Cardiac muscle cell (in vitro differentiated cells and primary cell): ENCODE results near the gene PGA4. TPM values are rescaled to one million over a fixed set of nuclear protein-coding genes. Genes with fewer than 3 reads are reported as not detected.
A peak's percentile ranks its signal among the peaks of the same experiment; 100 is the strongest.
"Not testable (repeated sequence)": the region's sequence is repeated elsewhere in the genome, so short reads cannot be mapped to it uniquely, and the experiment has no call there.

Experiments
- DNase-seq, 2 donors: peaks; one replicate each; pipeline versions ENCODE4 v3.0.0 to v3.0.0-alpha.2; 2010 to 2017; ENCODE audit warnings: low read depth in 1 of 2, low spot score in 1 of 2
- H3K27ac ChIP-seq: fragments of 200-600 bp; sonication (generic); 2 replicates; pipeline ENCODE4 v1.5.1; 2016
- H3K27me3 ChIP-seq: fragments of 200-600 bp; sonication (generic); 2 replicates; pipeline ENCODE4 v1.6.0; 2016; ENCODE audit warnings: control low read depth
- H3K36me3 ChIP-seq: fragments of 200-600 bp; sonication (generic); 2 replicates; pipeline ENCODE4 v1.5.1; 2016; ENCODE audit warnings: control low read depth
- H3K4me1 ChIP-seq: fragments of 200-600 bp; sonication (generic); 2 replicates; pipeline ENCODE4 v1.8.1; 2017; ENCODE audit warnings: low read depth, mild to moderate bottlenecking, mixed run types
- H3K4me3 ChIP-seq: fragments of 200-600 bp; sonication (generic); 2 replicates; pipeline ENCODE4 v1.5.1; 2016; ENCODE audit warnings: mild to moderate bottlenecking
- H3K9me3 ChIP-seq: fragments of 200-600 bp; sonication (generic); 2 replicates; pipeline ENCODE4 v1.5.1; 2017; ENCODE audit warnings: low read depth, mild to moderate bottlenecking, control low read depth
- CTCF ChIP-seq: IDR thresholded peaks from 2 replicates; pipeline ENCODE4 v1.5.1; 2012; ENCODE audit warnings: low read depth, mild to moderate bottlenecking, low read length
- polyA plus RNA-seq: library from polyadenylated mRNA; unstranded; fragments of >200 nt; fragmentation: Nextera tagmentation; extraction: Ambion mirVana; gene quantifications from 2 replicates; pipeline ENCODE4 v1.2.1, GENCODE V29; 2016
- total RNA-seq: library from RNA; depleted of rRNA; stranded (reverse); fragments of >200 nt; gene quantifications from 2 replicates; pipeline ENCODE4 v1.2.3, GENCODE V29; 2016

PGA4 gene
- total and polyA plus RNA-seq, 2 experiments from 2014 or later: 0.48 to 1.2 TPM

DNA sequence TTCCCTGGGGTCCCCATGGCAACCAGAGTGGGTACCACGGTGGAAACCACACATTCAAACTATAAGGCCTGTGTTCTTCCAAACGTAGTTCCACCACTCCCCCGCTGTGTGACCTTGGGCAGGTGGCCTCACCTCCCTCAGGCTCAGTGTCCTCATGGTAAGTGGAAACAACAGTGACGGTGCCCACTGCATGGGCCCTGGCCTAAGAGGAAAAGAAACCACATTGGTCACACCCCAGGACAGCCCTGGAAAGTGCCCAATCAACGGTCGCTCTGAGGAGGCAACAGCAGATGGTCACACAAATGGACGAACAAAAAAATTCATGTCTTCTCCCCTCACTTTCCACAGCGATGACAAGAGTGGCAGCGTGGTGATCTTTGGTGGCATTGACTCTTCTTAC, 25.9 kb downstream of the PGA4 start:
- DNase-seq, H3K4me3 ChIP-seq, H3K36me3 ChIP-seq, H3K27me3 ChIP-seq, H3K4me1 ChIP-seq, H3K9me3 ChIP-seq, H3K27ac ChIP-seq: not testable (repeated sequence)

DNA sequence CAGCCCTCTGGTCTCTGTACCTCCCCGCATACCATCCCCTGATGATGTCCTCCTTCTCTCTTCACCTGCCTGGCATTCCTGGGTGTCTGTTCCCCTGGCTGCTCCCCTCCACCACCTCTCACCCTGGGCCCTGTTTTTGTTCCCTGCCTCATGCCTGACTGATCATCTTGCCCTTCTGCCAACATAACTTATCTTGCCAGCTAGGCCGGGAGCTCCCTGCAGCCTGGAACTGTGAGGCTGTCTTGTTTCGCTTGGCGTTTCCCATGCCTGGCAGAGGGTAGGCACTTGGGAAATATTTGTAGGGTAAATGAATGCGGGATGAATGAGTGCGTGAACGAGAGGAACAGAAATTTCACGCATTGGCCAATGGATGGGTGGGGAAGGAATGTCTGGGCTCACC, 27.1 kb downstream of the PGA4 start:
- DNase-seq, H3K27me3 ChIP-seq, H3K4me1 ChIP-seq, H3K9me3 ChIP-seq, H3K36me3 ChIP-seq, H3K27ac ChIP-seq, H3K4me3 ChIP-seq: not testable (repeated sequence)

- DNase-seq: peak in 1 of 2 donors; percentile 64
- not testable (repeated sequence) for H3K27me3 ChIP-seq, H3K4me1 ChIP-seq, H3K27ac ChIP-seq, H3K4me3 ChIP-seq, H3K36me3 ChIP-seq, H3K9me3 ChIP-seq
Measured at GRCh38 chr11:61250796-61251765, 28.9 kb downstream of the PGA4 start.

GRCh38 chr11:61252332-61252731, 30.2 kb downstream of the PGA4 start:
- not testable (repeated sequence) for H3K4me3 ChIP-seq, H3K9me3 ChIP-seq, DNase-seq, H3K27ac ChIP-seq, H3K4me1 ChIP-seq, H3K36me3 ChIP-seq, H3K27me3 ChIP-seq

DNA sequence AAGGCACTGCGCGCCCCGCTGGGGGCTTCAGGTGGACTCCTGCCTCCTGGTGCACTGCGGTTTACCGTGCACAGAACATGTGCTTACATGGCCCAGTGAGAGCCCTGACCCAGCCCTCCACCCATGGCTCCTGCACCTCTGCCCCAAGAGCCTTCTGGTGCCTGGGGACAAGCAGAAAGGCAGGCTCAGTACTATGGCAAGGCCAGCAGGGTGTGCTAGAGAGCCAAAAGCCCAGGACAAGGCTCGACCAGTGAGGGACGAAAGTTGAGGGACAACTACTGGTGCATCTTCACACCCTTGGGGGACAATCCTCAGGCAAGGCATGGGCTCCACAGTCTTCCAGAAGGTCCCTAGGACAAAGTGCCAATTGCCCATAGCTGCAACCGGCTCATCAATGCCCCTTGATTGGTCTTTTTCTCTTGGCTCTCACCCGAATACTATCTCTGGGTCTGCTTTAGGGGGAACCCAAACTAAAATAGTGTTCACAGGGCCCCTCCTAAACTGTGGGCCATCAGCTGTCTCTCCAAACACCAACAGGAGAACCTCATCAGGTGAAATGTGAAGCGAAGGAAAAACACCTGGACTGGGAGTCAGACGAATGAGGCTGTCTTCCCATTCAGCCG, 32.4 kb downstream of the PGA4 start:
- H3K9me3 ChIP-seq: no peaks in the 10 kb centered on the region
- no peaks in the 10 kb centered on the region for H3K27me3 ChIP-seq
- H3K4me3 ChIP-seq: no peak overlapping the region
- no peak overlapping the region for H3K27ac ChIP-seq
- no peaks in the 10 kb centered on the region for H3K4me1 ChIP-seq
- peak; percentile 89 for TF ChIP-seq CTCF
- H3K36me3 ChIP-seq: no peaks in the 10 kb centered on the region
- peak; percentile 69 to 72 for DNase-seq

GRCh38 chr11:61256710-61257482, 34.7 kb downstream of the PGA4 start:
- no peak overlapping the region for H3K27ac ChIP-seq
- no peak for DNase-seq
- H3K4me1 ChIP-seq: no peaks in the 10 kb centered on the region
- no peaks in the 10 kb centered on the region for H3K9me3 ChIP-seq
- TF ChIP-seq CTCF: no peak
- H3K36me3 ChIP-seq: no peaks in the 10 kb centered on the region
- H3K4me3 ChIP-seq: no peak overlapping the region
- no peaks in the 10 kb centered on the region for H3K27me3 ChIP-seq

- Histone ChIP-seq H3K36me3 (no peaks in the 10 kb centered on the region), H3K4me1 (no peaks in the 10 kb centered on the region), H3K4me3 (no peak overlapping the region), H3K27me3 (no peaks in the 10 kb centered on the region), H3K27ac (no peak overlapping the region), H3K9me3 (no peaks in the 10 kb centered on the region)
- TF ChIP-seq CTCF: no peak
- no peak for DNase-seq
Measured at GRCh38 chr11:61258546-61258945, 36.4 kb downstream of the PGA4 start.
